Testis (tissue), 3 donors: Measurements from ENCODE around the gene CACUL1. TPM values are rescaled to one million over a fixed set of nuclear protein-coding genes. Genes with fewer than 3 reads are reported as not detected.

Source experiments
- DNase-seq: peaks from one replicate; pipeline ENCODE4 v3.0.0-alpha.2; 2019
- H3K27ac ChIP-seq, 2 donors: fragments of 200-600 bp; sonication (generic); one replicate each; pipeline ENCODE4 v1.5.1; 2019
- H3K27me3 ChIP-seq: fragments of 200-600 bp; sonication (generic); one replicate; pipeline ENCODE4 v1.5.1; 2019
- H3K36me3 ChIP-seq: fragments of 200-600 bp; sonication (generic); one replicate; pipeline ENCODE4 v1.5.1; 2017; ENCODE audit warnings: low read depth; ENCODE audit errors: missing control alignments
- H3K4me1 ChIP-seq: fragments of 200-600 bp; sonication (generic); one replicate; pipeline ENCODE4 v1.5.1; 2019
- H3K4me3 ChIP-seq, 2 donors: fragments of 200-600 bp; sonication (generic); one replicate each; pipeline ENCODE4 v1.5.1; 2017 to 2019
- H3K9me3 ChIP-seq: fragments of 200-600 bp; sonication (generic); one replicate; pipeline ENCODE4 v1.5.1; 2017
- CTCF ChIP-seq, 3 experiments: fragments of 450-650 bp in 2 of 3; fragments of 200-600 bp in 1 of 3; sonication (generic) in 1 of 3; IDR thresholded peaks; one replicate each; pipeline ENCODE4 v1.5.1; 2016 to 2019; ENCODE audit warnings: antibody characterized with exemption in 3 of 3, mild to moderate bottlenecking in 2 of 3, moderate library complexity in 1 of 3
- POLR2A ChIP-seq: fragments of 450-650 bp; IDR thresholded peaks from one replicate; pipeline ENCODE4 v1.6.1; 2017; ENCODE audit warnings: antibody characterized with exemption, mild to moderate bottlenecking, moderate library complexity
- WGBS, 2 donors: methylation state at CpG; one replicate each; pipeline ENCODE4 v1.1.5; 2018; 5-methylcytosine and 5-hydroxymethylcytosine counted together
- intact Hi-C: fragments of 100-400 bp; cut with DNase I; formaldehyde crosslinking; loops from one replicate; pipeline ENCODE4 v1.15.1; 2023; ENCODE audit warnings: low total_unique reads
- polyA plus RNA-seq: library from polyadenylated mRNA; stranded (reverse); fragments of 350-450 nt; fragmentation: Illumina TruSeq; extraction: RNeasy Lipid Tissue Mini Kit (QIAGEN cat#74804); gene quantifications from one replicate; pipeline ENCODE4 v1.2.3, GENCODE V29; 2014; ENCODE audit warnings: low read depth, low replicate concordance; ENCODE audit not compliant: insufficient read depth
- total RNA-seq, 2 donors: library from RNA; depleted of rRNA; stranded (reverse); fragments of >200 nt; gene quantifications; one replicate each; pipeline ENCODE4 v1.2.3, GENCODE V29; 2016

The CACUL1 gene
- total and polyA plus RNA-seq, 3 donors from 2014 or later: 60.1 to 72.0 (median 62.6) TPM

GRCh38 chr10:118773041-118773440 lies 18.3 kb upstream of the CACUL1 start:
- intact Hi-C loops: no loop called here
- Histone ChIP-seq H3K27me3 (no peaks in the 10 kb centered on the region), H3K36me3 (no peaks in the 10 kb centered on the region), H3K9me3 (no peaks in the 10 kb centered on the region), H3K27ac (no peak overlapping the region), H3K4me1 (no peaks in the 10 kb centered on the region), H3K4me3 (no peak overlapping the region)
- 78 to 93% methylated on average over 4 of the region's 4 CpGs for WGBS, 2 donors
- no peak for DNase-seq
- TF ChIP-seq CTCF (IDR thresholded peaks at IDR 0.05) (no peak), POLR2A (no peak)

- H3K36me3 ChIP-seq: no peaks in the 10 kb centered on the region
- no peaks in the 10 kb centered on the region for H3K27me3 ChIP-seq
- intact Hi-C loops: no loop called here
- no peaks in the 10 kb centered on the region for H3K4me1 ChIP-seq
- no peak for DNase-seq
- 91 to 95% methylated on average over 3 of the region's 3 CpGs for WGBS, 2 donors
- TF ChIP-seq CTCF (IDR thresholded peaks at IDR 0.05): no peak
- H3K4me3 ChIP-seq: no peak overlapping the region
- no peaks in the 10 kb centered on the region for H3K9me3 ChIP-seq
- H3K27ac ChIP-seq: no peak overlapping the region
These were observed 17.2 kb upstream of the CACUL1 start for GRCh38 chr10:118771976-118772375.

GRCh38 chr10:118769898-118770600 lies 15.3 kb upstream of the CACUL1 start:
- H3K36me3 ChIP-seq: no peaks in the 10 kb centered on the region
- DNase-seq: no peak
- H3K9me3 ChIP-seq: no peaks in the 10 kb centered on the region
- no peaks in the 10 kb centered on the region for H3K4me1 ChIP-seq
- intact Hi-C loops: no loop called here
- WGBS, 2 donors: 87 to 88% methylated on average over 9 of the region's 9 CpGs
- no peak overlapping the region for H3K27ac ChIP-seq
- no peak overlapping the region for H3K4me3 ChIP-seq
- no peak for TF ChIP-seq CTCF (IDR thresholded peaks at IDR 0.05)
- no peak for TF ChIP-seq POLR2A
- no peaks in the 10 kb centered on the region for H3K27me3 ChIP-seq

- 81 to 90% methylated on average over 6 of the region's 6 CpGs for WGBS, 2 donors
- no peaks in the 10 kb centered on the region for H3K27me3 ChIP-seq
- no peak for DNase-seq
- H3K36me3 ChIP-seq: no peaks in the 10 kb centered on the region
- H3K9me3 ChIP-seq: no peaks in the 10 kb centered on the region
- H3K4me3 ChIP-seq: no peak overlapping the region
- TF ChIP-seq POLR2A (no peak), CTCF (IDR thresholded peaks at IDR 0.05) (no peak)
- H3K27ac ChIP-seq: no peak overlapping the region
- H3K4me1 ChIP-seq: no peaks in the 10 kb centered on the region
- intact Hi-C loops: no loop called here
These were observed 13.5 kb upstream of the CACUL1 start for GRCh38 chr10:118768041-118768919.
